K562 (cell line): ENCODE measurements around the gene CENPX. TPM values are rescaled to one million over a fixed set of nuclear protein-coding genes. Genes with fewer than 3 reads are reported as not detected.

Source experiments
- ATAC-seq: fragments of 200-7000 bp; cut with Tn5 transposase; 3 replicates; pipeline ENCODE4 v1.9.1; 2020; ENCODE audit warnings: moderate library complexity
- BruUV-seq: library from RNA; stranded (reverse); fragments of 400-500 nt; replicated peaks from 2 replicates; lab custom pipeline; 2021; lab: Mats Ljungman, UMichigan
- CTCF ChIA-PET: fragments of 300-600 bp; formaldehyde crosslinking; extraction: SDS; loops from one replicate; lab custom pipeline; 2021; ENCODE audit warnings: low intra/inter-chr PET ratio; lab: Yijun Ruan, JAX
- POLR2A ChIA-PET: fragments of 300-600, 350-650 bp; sonication (Branson Sonifier 250); formaldehyde crosslinking; extraction: SDS; loops from one replicate; lab custom pipeline; 2021; ENCODE audit warnings: antibody characterized with exemption, inconsistent platforms; lab: Yijun Ruan, JAX
- DNase-seq, 4 experiments: peaks; one replicate each; pipeline versions ENCODE4 v3.0.0 to v3.0.0-alpha.2; 2011 to 2018; ENCODE audit warnings: low spot score in 3 of 4, mixed read lengths in 3 of 4; ENCODE audit errors: extremely low read depth in 1 of 4
- FAIRE-seq: peaks from 2 replicates; lab custom pipeline; 2011; peaks lifted over from hg19 to GRCh38; lab: Jason Lieb, UNC
- H2AFZ ChIP-seq: 2 replicates; pipeline ENCODE4 v1.6.0; 2011; ENCODE audit warnings: low read depth, low read length, control low read depth, inconsistent platforms
- H3K27ac ChIP-seq: fragments of 200-600 bp; 3 replicates; pipeline ENCODE4 v1.8.0; 2011; ENCODE audit warnings: low read depth, mild to moderate bottlenecking, control low read depth, inconsistent platforms, low read length, moderate library complexity, mixed read lengths; ENCODE audit errors: extremely low read depth
- H3K27me3 ChIP-seq, 2 experiments: fragments of 300-600 bp in 1 of 2; 2 replicates in 1 of 2; 3 replicates in 1 of 2; pipeline versions ENCODE4 v1.6.0 to v1.8.0; 2011; ENCODE audit warnings: inconsistent platforms in 2 of 2, low read length in 2 of 2, mild to moderate bottlenecking in 1 of 2, mixed read lengths in 1 of 2, moderate library complexity in 1 of 2; ENCODE audit not compliant: control insufficient read depth in 2 of 2, insufficient read depth in 2 of 2
- H3K36me3 ChIP-seq: fragments of 300-600 bp; 3 replicates; pipeline ENCODE4 v1.8.0; 2011; ENCODE audit warnings: mild to moderate bottlenecking, low read length, inconsistent platforms; ENCODE audit not compliant: control insufficient read depth, insufficient read depth
- H3K4me1 ChIP-seq, 2 experiments: fragments of 200-600 bp in 1 of 2; replicated peaks in 1 of 2; 2 replicates in 1 of 2; 3 replicates in 1 of 2; pipeline versions ENCODE4 v1.5.1 to v1.8.0; 2011; ENCODE audit warnings: inconsistent platforms in 2 of 2, low read length in 2 of 2, mild to moderate bottlenecking in 1 of 2, mixed read lengths in 1 of 2, moderate library complexity in 1 of 2; ENCODE audit not compliant: control insufficient read depth in 2 of 2, insufficient read depth in 2 of 2
- H3K4me2 ChIP-seq: 2 replicates; pipeline ENCODE4 v1.6.1; 2011; ENCODE audit warnings: low read length, control low read depth, inconsistent platforms, mixed read lengths; ENCODE audit not compliant: insufficient read depth
- H3K4me3 ChIP-seq: fragments of 200-600 bp; sonication (generic), shearing (Covaris generic); 2 replicates; pipeline ENCODE4 v1.5.1; 2016; ENCODE audit warnings: control low read depth, inconsistent platforms
- H3K79me2 ChIP-seq: fragments of 200-600 bp; 3 replicates; pipeline ENCODE4 v1.8.0; 2011; ENCODE audit warnings: low read length, inconsistent platforms; ENCODE audit not compliant: control insufficient read depth, insufficient read depth
- H3K9ac ChIP-seq, 2 experiments: 2 replicates each; pipeline versions ENCODE4 v1.6.0 to v1.6.1; 2011; ENCODE audit warnings: low read depth in 2 of 2, low read length in 2 of 2, control low read depth in 1 of 2, inconsistent platforms in 1 of 2, mild to moderate bottlenecking in 1 of 2, mixed read lengths in 1 of 2; ENCODE audit not compliant: insufficient read depth in 1 of 2
- H3K9me1 ChIP-seq: one replicate; pipeline ENCODE4 v1.6.0; 2011; ENCODE audit warnings: inconsistent platforms, mild to moderate bottlenecking, low read length, moderate library complexity; ENCODE audit not compliant: control insufficient read depth, insufficient read depth
- H3K9me3 ChIP-seq: replicated peaks from 2 replicates; pipeline ENCODE4 v1.5.1; 2011; ENCODE audit warnings: low read depth, low read length, inconsistent platforms; ENCODE audit not compliant: control insufficient read depth, insufficient read depth
- H4K20me1 ChIP-seq: replicated peaks from 2 replicates; pipeline ENCODE4 v1.6.1; 2011; ENCODE audit warnings: low read length, inconsistent platforms, mixed read lengths; ENCODE audit not compliant: control insufficient read depth, insufficient read depth
- CBX8 ChIP-seq: fragments of 200-600 bp; sonication (generic); IDR thresholded peaks from 2 replicates; pipeline ENCODE4 v1.6.1; 2012; ENCODE audit warnings: borderline replicate concordance, mixed run types, low read depth, mild to moderate bottlenecking, moderate library complexity, mixed read lengths, low read length, control low read depth, inconsistent platforms; ENCODE audit not compliant: poor library complexity, severe bottlenecking; ENCODE audit errors: extremely low read depth
- E2F6 ChIP-seq, 2 experiments: IDR thresholded peaks; 2 replicates each; pipeline ENCODE4 v1.6.1; 2011; ENCODE audit warnings: borderline replicate concordance in 1 of 2, control low read depth in 1 of 2, low read depth in 1 of 2, low read length in 1 of 2, mild to moderate bottlenecking in 1 of 2, mixed read lengths in 1 of 2, moderate library complexity in 1 of 2; ENCODE audit not compliant: insufficient read depth in 1 of 2, insufficient read length in 1 of 2, poor library complexity in 1 of 2, severe bottlenecking in 1 of 2; ENCODE audit errors: extremely low read depth in 1 of 2
- MCM2 ChIP-seq: fragments of 450-650 bp; IDR thresholded peaks from 2 replicates; pipeline ENCODE4 v1.6.1; 2017; ENCODE audit warnings: low read depth, mild to moderate bottlenecking
- NUFIP1 ChIP-seq: fragments of 450-650 bp; IDR thresholded peaks from 2 replicates; pipeline ENCODE4 v1.6.1; 2018; ENCODE audit not compliant: partially characterized antibody
- RUNX1 ChIP-seq: sonication (generic); IDR thresholded peaks from 2 replicates; pipeline ENCODE4 v1.6.1; 2016; ENCODE audit warnings: antibody characterized with exemption, low read depth
- SAFB2 ChIP-seq: fragments of 200-400 bp; formaldehyde crosslinking; IDR thresholded peaks from 2 replicates; pipeline ENCODE4 v1.6.1; 2018; ENCODE audit warnings: borderline replicate concordance, low read length, low read depth, moderate library complexity; ENCODE audit not compliant: severe bottlenecking
- WGBS: fragments of 100-300 bp; shearing (Covaris generic); methylation state at CpG from one replicate; pipeline ENCODE4 v1.1.6; 2016; ENCODE audit warnings: low coverage, mixed read lengths; ENCODE audit not compliant: insufficient coverage; ENCODE audit errors: missing lambda C conversion rate; 5-methylcytosine and 5-hydroxymethylcytosine counted together
- in situ Hi-C: fragments of 300-500 bp; cut with MboI; formaldehyde crosslinking; loops from 4 replicates; pipeline ENCODE4 v1.15.0; 2018; ENCODE audit warnings: inconsistent platforms, mixed read lengths
- intact Hi-C: fragments of 100-400 bp; cut with micrococcal nuclease; formaldehyde crosslinking; loops from 2 replicates; pipeline ENCODE4 v1.14.2; 2022
- polyA plus RNA-seq, 8 experiments: library from polyadenylated mRNA; depleted of rRNA in 4 of 8; stranded (reverse) in 5 of 8; unstranded in 3 of 8; fragments of >200 nt; fragmentation: Nextera tagmentation in 2 of 8; fragmentation: Illumina TruSeq in 1 of 8; extraction: Ambion mirVana in 2 of 8; extraction: Trizol in 1 of 8; gene quantifications; 2 replicates each; pipeline versions ENCODE4 v1.2.1 to v1.2.3, GENCODE V29; 2011 to 2014; ENCODE audit warnings: inconsistent platforms in 1 of 8, missing spikeins in 1 of 8
- total RNA-seq, 7 experiments: library from RNA; depleted of rRNA in 6 of 7; stranded (reverse); fragments of >200 nt in 6 of 7; fragmentation: Illumina TruSeq in 2 of 7; extraction: Trizol in 2 of 7; gene quantifications; 2 replicates each; pipeline versions ENCODE4 v1.2.1 to v1.2.3, GENCODE V29; 2011 to 2021; ENCODE audit warnings: low replicate concordance in 1 of 7
- TF ChIP-seq, protein P1 (sequence below), 2 experiments: fragments of 450-650 bp in 1 of 2; sonication (generic) in 1 of 2; formaldehyde crosslinking in 1 of 2; IDR thresholded peaks in 1 of 2; conservative IDR thresholded peaks in 1 of 2; 2 replicates each; pipeline versions ENCODE4 v1.6.1 to v1.8.1; 2016 to 2023; ENCODE audit warnings: mild to moderate bottlenecking in 2 of 2, moderate library complexity in 2 of 2, inconsistent platforms in 1 of 2, missing genetic modification reagents in 1 of 2

The CENPX gene
- total and polyA plus RNA-seq, 9 of the 15 experiments (the other 6 are each of a cell fraction or from before 2014, with no cell fraction given), result 32.7 to 352 (median 127) TPM

DNA sequence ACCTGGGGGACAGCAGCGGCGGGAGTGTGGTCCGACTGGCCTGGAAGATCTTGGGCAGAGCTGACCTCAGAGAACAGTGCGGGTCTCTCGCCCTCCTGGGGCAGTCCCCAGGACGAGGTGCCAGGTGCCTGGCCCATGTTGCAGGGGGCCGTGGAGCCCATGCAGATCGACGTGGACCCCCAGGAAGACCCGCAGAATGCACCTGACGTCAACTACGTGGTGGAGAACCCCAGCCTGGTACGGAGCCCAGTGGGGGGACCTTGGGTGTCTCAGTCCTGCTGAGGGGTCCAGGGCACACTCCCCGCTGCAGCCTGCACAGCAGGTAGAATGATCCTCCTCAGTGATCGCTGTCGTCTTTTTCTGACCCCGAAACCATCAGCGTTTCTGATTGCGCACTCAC is 30.5 kb upstream of the CENPX start:
- FAIRE-seq, result no peak
- Histone ChIP-seq H3K36me3 (peaks cover 78% of the 10 kb centered on the region; the same call in 2 of the 3 replicates), H3K9ac (peak overlapping the region; percentile 80 to 97; a peak in 3 of 4 replicates), H3K9me3 (no peaks in the 10 kb centered on the region), H3K4me2 (peak overlapping the region; percentile 88), H3K4me3 (peak overlapping the region; percentile 98), H3K9me1 (no peaks in the 10 kb centered on the region), H4K20me1 (0 out of 2 replicates have a peak, but pooled peaks cover 11% of the 10 kb centered on the region), H3K27ac (no peak overlapping the region), H3K27me3 (no peaks in the 10 kb centered on the region), H3K4me1 (peaks cover 6 to 92% of the 10 kb centered on the region in 2 experiments; a peak in 3 of 5 replicates), H3K79me2 (peaks cover 28% of the 10 kb centered on the region), H2AFZ (no peak overlapping the region)
- BruUV-seq, result TSS peak; percentile 36
- ChIA-PET CTCF (no interaction called here), POLR2A (interaction anchor here (0.6 to 1.6 kb wide), 4 partner anchors 10 to 731 kb away, joined by 3 to 11 read pairs (median 4); partner anchors contain the start of gene DCXR)
- DNase-seq, result no peak
- no peak for ATAC-seq
- TF ChIP-seq NUFIP1, result no peak
- no peak for TF ChIP-seq RUNX1
- TF ChIP-seq SAFB2, result no peak
- TF ChIP-seq MCM2, result no peak
- no peak for TF ChIP-seq CBX8
- intact Hi-C loops, result no loop called here
- in situ Hi-C loops, result no loop called here
- WGBS, result 85% methylated on average over 11 of the region's 19 CpGs

- H3K36me3 ChIP-seq, result peaks cover 75% of the 10 kb centered on the region; the same call in 2 of the 3 replicates
- no peak overlapping the region for H2AFZ ChIP-seq
- in situ Hi-C loops, result no loop called here
- ATAC-seq, result no peak
- 0 out of 2 replicates have a peak, but pooled peaks cover 11% of the 10 kb centered on the region for H4K20me1 ChIP-seq
- peaks cover 6 to 92% of the 10 kb centered on the region in 2 experiments; a peak in 3 of 5 replicates for H3K4me1 ChIP-seq
- no peaks in the 10 kb centered on the region for H3K9me1 ChIP-seq
- ChIA-PET CTCF (no interaction called here), POLR2A (interaction anchor here (0.6 to 1.0 kb wide), 4 partner anchors 46 to 730 kb away, joined by 3 read pairs; no protein-coding TSS in a partner anchor)
- H3K9me3 ChIP-seq, result no peaks in the 10 kb centered on the region
- peak overlapping the region; percentile 88 for H3K4me2 ChIP-seq
- peak overlapping the region; percentile 98 for H3K4me3 ChIP-seq
- peaks cover 28% of the 10 kb centered on the region for H3K79me2 ChIP-seq
- no TSS peak for BruUV-seq
- no peaks in the 10 kb centered on the region for H3K27me3 ChIP-seq
- peak overlapping the region; percentile 68; the same call in 2 of the 3 replicates for H3K27ac ChIP-seq
- intact Hi-C loops, result no loop called here
- peak overlapping the region; percentile 80 to 97 for H3K9ac ChIP-seq
- FAIRE-seq, result no peak
- TF ChIP-seq, protein P1, sequence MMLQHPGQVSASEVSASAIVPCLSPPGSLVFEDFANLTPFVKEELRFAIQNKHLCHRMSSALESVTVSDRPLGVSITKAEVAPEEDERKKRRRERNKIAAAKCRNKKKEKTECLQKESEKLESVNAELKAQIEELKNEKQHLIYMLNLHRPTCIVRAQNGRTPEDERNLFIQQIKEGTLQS (IDR thresholded peaks at IDR 0.05), result no peak
- TF ChIP-seq, protein P1 (CRISPR knock-in tag; conservative IDR thresholded peaks at IDR 0.05), result no peak
- TF ChIP-seq E2F6 (IDR thresholded peaks at IDR 0.05; ENCODE audit: borderline replicate concordance in 1 of 2, extremely low read depth in 1 of 2, insufficient read depth in 1 of 2, insufficient read length in 1 of 2, low read depth in 1 of 2, low read length in 1 of 2, poor library complexity in 1 of 2, severe bottlenecking in 1 of 2), result peak in 1 of 2 experiments; percentile 4
- TF ChIP-seq, all 486 proteins: peak for 1
- no peak for DNase-seq
- WGBS, result 4% methylated on average over 19 of the region's 19 CpGs
These were observed 30.0 kb upstream of the CENPX start for GRCh38 chr17:82052638-82053059.
